GM21367 (cell line): ENCODE results near the gene FREM3.

Experiments
- ATAC-seq: cut with Tn5 transposase; IDR thresholded peaks from one replicate; pipeline ENCODE4 v1.9.1; 2021; ENCODE audit not compliant: unreplicated experiment

Gene FREM3

DNA sequence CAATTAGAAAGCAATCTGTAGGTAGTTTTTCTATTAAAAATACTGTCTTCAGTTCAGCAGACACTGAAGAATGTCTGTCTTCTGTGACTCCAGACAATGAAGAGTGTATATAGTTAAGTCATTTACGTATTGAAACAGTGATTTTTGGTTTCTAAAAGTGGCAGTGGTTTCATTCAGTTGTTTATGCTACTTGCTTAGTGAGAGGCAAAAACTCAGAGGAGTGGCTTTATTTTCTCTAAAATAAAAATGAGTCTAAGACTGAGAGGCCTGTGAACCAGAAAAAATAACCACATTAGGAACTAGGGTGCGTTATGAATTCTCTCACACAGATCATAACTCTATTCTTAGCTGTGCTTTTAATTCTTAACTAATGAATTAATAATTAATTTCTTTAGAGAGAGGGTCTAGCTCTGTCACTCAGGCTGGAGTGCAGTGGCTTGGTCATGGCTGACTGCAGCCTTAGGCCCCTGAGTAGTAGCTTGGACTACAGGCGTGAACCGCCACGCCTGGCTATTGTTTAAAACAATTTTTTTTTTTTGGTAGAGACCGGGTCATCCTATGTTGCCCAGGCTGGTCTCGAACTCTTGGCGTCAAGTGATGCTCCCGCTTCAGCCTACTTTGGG is 31.4 kb downstream of the FREM3 start:
- ATAC-seq: peak; percentile 96

DNA sequence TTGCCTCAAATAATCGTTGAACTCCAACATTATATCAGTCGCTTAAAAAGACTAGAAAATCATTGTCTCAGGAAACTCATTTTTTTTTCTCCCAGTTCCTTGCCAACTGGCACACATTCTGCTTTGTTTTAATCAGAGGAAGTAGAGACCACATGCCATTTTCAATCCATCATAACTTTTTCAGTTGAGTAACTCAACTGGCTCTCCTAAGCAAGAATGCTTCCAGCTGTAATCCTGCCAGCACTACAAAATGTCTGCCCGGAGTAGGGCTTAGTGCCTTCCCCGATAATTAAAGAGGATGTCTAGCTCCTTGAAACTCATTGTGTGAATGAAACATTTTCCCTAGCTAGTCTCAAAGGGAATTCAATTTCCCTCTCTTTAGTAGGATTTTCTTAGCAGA is 33.0 kb downstream of the FREM3 start:
- ATAC-seq: no peak

DNA sequence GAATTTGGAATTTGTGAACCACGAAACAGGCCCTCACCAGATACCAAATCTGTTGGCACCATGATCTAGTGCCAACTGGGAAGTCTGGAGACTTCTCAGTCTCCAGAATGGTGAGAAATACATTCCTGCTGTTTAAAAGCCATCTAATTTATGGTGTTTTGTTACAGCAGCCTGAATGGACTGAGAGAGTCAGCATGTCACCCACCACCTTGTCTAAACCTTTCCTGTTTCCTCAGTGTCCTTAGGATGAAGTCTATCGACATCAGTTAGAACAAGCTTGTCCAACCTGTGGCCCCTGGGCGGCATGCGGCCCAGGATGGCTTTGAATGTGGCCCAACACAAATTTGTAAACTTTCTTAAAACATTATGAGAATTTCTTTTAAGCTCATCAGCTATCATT is 42.1 kb downstream of the FREM3 start:
- no peak for ATAC-seq

GRCh38 chr4:143654571-143654970 is 45.9 kb downstream of the FREM3 start:
- no peak for ATAC-seq

DNA sequence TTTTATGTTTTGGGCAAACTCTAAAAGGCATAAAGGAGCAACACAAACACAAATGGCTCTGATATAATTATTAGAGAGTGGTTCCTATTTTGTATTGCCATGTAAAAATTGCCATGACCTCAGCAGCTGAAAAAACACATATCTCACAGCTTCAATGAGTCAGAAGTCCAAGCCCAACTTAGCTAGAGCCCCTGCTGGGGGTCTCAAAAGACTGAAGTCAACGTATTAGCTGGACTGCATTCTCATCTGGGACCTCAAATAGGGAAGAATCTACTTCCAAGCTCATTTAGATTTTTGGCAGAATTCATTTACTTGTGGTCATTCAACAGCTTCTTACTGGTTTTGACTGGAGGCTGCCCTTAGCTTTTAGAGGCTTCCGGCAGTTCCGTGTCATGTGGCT is 47.4 kb downstream of the FREM3 start:
- no peak for ATAC-seq

DNA sequence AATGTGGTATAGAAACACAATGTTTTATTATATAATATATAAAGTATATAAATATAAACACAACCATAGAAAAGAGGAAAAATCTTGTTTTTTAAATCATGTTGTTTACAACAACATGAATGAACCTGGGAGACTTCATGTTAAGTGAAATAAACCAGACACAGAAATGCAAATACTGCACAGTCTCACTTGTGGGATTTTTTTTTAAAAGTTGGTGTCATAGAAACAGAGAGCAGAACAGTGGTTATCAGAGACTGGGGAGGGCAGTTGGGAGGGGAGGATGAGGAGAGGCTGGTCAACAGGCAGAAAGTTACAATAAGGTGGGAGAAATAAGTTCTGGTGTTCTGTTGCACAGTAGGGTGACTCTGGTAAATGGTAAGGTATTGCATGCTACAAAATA is 57.1 kb downstream of the FREM3 start:
- ATAC-seq: no peak

DNA sequence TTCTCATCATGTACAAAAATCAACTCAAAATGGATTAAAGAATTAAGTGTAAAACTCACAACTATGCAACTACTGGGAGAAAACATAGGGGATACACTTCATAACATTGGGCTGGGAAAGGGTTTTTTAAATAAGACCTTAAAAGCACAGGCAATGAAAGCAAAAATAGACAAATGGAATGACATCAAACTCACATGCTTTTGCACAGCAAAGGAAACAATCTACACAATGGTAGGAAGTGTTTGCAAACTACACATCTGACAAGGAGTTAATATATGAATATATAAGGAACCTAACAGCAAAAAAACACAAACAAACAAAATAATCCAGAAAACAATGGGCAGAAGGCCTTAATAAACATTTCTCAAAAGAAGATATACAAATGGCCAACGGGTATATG is 57.9 kb downstream of the FREM3 start:
- no peak for ATAC-seq

GRCh38 chr4:143641361-143641760 is 59.1 kb downstream of the FREM3 start:
- ATAC-seq: no peak

DNA sequence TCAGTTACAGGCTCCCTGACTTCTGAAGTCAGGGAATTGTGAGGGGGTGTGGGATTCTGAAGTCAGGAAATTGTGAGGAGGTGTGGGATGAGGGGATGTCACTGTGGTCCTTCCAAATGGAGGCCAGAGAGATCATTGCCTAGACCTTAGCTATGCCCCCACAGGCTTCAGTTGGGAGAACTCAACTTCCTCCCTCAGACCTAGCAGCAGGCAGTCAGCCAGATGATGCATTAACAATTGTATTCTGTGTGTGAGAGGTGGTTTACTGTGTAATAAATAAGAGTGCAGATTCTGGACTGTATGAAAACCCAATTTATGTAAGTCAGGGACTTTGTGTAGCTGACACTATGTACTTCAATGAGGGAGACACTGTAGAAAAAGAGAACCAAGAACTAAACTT is 65.7 kb downstream of the FREM3 start:
- ATAC-seq: no peak

- ATAC-seq: no peak
Observed at GRCh38 chr4:143633833-143634232, 66.6 kb downstream of the FREM3 start.

DNA sequence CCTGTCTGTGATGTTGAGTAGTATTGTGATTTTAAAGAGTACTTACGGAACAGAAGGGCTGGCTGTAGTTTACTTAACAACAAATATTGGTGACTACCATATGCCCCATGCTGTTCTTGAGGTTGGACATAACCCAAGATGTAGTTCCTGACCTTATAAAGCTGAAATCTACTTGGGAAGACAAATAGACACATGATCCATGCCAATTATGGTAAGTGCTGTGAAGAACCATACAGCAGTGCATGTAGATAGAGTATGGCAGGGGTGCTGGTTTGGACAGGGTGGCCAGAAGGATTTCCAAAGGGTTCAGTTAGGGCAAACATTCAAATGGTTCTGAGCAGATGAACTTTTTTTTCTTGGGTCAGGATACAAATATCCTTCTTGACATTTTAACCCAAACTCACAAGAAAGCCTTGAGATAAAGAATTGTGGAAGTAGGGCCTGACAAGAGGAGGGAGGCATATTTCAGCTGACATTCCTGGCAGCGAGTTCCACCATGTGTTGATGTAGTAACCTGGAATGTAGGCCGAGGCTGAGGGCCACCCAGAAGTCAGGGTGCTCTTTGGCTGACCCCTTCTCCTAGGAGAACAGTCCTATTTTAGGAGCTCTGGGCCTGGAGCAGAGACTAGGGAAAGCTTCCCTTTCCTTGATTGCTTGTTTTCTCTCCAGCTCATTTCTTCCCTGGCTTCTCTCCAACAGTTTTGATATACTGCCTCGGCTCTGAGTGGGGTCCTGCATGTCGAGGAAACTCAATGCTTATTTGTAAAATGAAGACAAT is 74.2 kb downstream of the FREM3 start:
- ATAC-seq: no peak

- no peak for ATAC-seq
Observed at GRCh38 chr4:143625632-143626031, 74.8 kb downstream of the FREM3 start.

- no peak for ATAC-seq
Observed at GRCh38 chr4:143623896-143624295, 76.6 kb downstream of the FREM3 start.

- ATAC-seq: no peak
Observed at GRCh38 chr4:143618811-143619210, 81.7 kb downstream of the FREM3 start.

- peak; percentile 58 for ATAC-seq
Observed at GRCh38 chr4:143617994-143618679, 82.3 kb downstream of the FREM3 start.

GRCh38 chr4:143616771-143617170 is 83.7 kb downstream of the FREM3 start:
- ATAC-seq: peak; percentile 77

DNA sequence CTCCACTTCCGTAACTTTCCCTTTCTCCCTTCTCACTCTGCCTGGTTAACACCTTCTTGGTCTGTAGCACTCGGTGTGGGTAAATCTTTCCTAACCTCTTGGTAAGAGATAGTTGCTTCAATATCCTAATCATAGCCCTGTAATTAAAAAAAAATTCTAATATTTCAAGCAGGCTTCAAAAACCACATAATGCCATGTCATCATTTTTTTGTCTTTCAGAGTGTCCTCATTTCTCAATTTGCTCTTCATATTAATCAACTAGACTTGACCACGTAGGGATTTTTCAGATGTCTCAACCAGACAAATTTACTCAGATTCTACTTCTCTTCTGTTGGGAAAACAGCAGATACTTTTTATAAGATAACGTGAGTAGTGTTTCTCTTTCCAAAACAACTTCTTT is 91.0 kb downstream of the FREM3 start:
- no peak for ATAC-seq

GRCh38 chr4:143606480-143606879 is 94.0 kb downstream of the FREM3 start:
- no peak for ATAC-seq

- no peak for ATAC-seq
Observed at GRCh38 chr4:143599827-143600226, 100.6 kb downstream of the FREM3 start.

GRCh38 chr4:143598816-143599215 is 101.7 kb downstream of the FREM3 start:
- ATAC-seq: no peak

DNA sequence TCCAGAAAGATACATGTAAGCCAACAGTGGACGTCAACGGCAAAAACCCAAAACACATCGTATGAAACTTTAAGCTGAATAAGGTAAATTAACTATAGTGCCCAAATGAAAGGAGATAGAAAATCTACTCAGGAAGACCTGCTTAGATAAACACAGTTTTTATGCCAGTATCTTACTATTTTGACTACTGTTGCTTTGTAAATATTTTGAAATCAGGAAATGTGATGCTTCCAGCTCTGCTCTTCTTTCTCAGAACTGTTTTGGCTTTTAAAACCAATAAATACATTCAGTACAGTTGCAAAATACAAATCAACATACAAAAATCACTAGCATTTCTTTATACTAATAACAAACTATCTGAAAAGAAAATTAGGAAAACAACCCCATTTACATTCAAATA is 103.2 kb downstream of the FREM3 start:
- no peak for ATAC-seq

- peak; percentile 57 for ATAC-seq
Observed at GRCh38 chr4:143587703-143588102, 112.8 kb downstream of the FREM3 start.
